ENCODE data around the gene SMURF1.

The SMURF1 gene

DNA sequence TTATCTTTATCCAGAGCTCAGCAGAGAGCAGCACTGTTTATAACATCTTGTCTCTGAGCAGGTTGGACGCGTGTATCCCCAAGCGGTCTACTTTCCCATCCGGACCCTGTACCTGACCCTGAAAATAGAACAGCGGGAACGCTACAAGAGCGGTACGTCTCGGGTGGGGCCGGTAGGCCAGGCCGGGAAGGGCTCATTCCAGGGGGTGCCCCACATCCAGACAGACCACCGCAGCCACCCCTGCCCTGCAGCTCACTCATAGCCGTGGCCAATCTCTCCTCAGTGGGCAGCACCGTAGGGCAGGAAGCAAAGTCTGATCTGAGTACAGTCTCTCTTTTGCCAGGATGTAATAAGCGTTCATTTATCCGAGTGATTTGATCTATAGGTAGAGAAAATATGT is 151.8 kb downstream of the SMURF1 start:
- H3K4me3 ChIP-seq (ENCODE audit: low read depth, low read length), result no peak overlapping the region

DNA sequence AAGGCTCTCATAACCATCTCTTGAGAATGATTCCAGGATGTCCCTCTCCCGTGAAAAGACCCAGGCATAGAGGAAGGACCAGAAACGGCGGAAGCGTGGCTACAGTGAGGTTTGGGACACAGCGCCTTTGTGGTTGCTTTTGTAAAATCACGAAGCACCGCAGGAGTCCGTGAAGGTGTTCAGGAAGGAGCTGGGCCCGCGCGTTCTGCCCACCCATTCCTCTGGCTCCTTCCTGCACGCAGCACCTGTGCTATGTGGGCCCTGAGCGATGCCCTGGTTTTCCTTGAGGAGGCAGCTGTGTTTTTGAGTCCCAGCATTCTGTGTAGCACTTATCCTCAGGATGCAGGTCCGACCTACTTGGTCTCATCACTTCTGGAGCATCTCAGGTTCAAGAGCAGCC is 152.8 kb downstream of the SMURF1 start:
- no peak overlapping the region for H3K4me3 ChIP-seq (ENCODE audit: low read depth, low read length)
- TF ChIP-seq, protein P1, sequence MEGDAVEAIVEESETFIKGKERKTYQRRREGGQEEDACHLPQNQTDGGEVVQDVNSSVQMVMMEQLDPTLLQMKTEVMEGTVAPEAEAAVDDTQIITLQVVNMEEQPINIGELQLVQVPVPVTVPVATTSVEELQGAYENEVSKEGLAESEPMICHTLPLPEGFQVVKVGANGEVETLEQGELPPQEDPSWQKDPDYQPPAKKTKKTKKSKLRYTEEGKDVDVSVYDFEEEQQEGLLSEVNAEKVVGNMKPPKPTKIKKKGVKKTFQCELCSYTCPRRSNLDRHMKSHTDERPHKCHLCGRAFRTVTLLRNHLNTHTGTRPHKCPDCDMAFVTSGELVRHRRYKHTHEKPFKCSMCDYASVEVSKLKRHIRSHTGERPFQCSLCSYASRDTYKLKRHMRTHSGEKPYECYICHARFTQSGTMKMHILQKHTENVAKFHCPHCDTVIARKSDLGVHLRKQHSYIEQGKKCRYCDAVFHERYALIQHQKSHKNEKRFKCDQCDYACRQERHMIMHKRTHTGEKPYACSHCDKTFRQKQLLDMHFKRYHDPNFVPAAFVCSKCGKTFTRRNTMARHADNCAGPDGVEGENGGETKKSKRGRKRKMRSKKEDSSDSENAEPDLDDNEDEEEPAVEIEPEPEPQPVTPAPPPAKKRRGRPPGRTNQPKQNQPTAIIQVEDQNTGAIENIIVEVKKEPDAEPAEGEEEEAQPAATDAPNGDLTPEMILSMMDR (IDR thresholded peaks at IDR 0.05; ENCODE audit: low read depth, low read length), result no peak

More for the DNA sequence above, 151.8 kb downstream of the SMURF1 start:
- TF ChIP-seq, protein P1 (IDR thresholded peaks at IDR 0.05; ENCODE audit: low read depth, low read length), result no peak

DNA sequence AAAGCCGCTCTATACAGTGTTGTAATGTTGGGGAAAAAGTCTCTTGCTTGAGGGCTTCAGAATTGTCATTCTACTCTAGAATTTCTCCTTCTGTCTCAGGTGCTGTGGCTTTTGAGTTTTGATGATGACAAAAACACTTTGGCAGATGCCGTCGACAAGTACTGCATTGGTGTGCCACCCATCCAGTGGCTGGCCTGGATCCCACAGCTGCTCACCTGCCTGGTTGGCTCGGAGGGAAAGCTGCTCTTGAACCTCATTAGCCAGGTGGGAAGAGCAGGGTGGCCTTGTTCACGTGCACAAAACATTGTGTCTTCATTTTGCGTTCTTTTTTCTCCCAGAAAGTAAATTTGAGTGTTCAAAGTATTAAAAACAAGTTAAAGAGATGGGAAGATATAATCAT is 153.6 kb downstream of the SMURF1 start:
- TF ChIP-seq, protein P1 (IDR thresholded peaks at IDR 0.05; ENCODE audit: low read depth, low read length), result no peak
- H3K4me3 ChIP-seq (ENCODE audit: low read depth, low read length), result no peak overlapping the region

DNA sequence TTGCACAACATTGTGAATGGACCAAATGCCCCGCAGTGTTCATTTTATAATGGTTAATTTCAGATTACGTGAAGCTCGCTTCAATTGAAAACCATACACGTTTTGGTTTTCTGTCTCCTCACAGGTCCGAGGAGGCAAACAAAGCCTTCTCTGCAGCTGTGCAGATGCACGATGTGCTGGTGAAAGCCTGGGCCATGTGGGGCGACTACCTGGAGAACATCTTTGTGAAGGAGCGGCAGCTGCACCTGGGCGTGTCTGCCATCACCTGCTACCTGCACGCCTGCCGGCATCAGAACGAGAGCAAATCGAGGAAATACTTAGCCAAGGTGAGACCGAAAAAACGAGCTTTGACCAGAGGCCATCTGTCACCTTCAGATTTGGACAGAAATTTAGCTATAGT is 155.3 kb downstream of the SMURF1 start:
- TF ChIP-seq, protein P1 (IDR thresholded peaks at IDR 0.05; ENCODE audit: low read depth, low read length), result no peak
- H3K4me3 ChIP-seq (ENCODE audit: low read depth, low read length), result no peak overlapping the region

DNA sequence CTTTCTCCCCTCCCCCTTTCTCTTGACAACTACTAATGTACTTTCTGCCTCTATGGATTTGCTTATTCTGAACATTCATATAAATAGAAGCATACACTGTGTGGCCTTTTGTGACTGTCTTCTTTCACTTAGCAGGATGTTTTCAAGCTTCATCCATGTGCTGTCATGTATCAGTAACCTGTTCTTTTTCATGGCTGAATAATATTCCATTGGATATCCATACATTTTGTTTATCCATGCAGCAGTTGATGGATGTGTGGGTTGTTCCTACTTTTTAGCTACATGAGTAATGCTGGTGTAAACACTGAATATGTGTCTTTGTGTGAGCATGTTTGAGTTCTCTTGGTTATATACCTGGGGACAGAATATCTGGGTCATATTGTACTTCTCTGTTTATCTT is 158.0 kb downstream of the SMURF1 start:
- TF ChIP-seq, protein P1 (IDR thresholded peaks at IDR 0.05; ENCODE audit: low read depth, low read length), result no peak
- no peak overlapping the region for H3K4me3 ChIP-seq (ENCODE audit: low read depth, low read length)

DNA sequence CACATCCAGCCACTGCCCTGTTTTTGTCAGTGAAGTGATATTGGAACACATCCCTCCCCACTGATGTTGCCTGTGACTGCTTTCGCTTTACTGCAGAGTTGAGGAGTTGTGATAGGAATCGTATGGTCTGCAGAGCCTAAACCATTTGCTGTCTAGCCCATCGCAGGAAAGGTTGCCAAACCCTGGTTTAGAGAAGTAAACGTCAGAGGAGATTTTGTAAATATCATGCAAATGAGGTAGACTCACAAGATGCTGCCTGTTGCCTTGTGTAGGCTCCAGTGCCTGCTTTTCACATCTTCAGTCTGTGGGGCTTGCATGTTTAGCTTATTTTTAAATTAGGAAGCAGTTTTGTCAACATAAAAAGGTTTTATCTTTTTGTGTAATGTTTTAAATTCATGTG is 158.5 kb downstream of the SMURF1 start:
- TF ChIP-seq, protein P1 (IDR thresholded peaks at IDR 0.05; ENCODE audit: low read depth, low read length), result no peak

DNA sequence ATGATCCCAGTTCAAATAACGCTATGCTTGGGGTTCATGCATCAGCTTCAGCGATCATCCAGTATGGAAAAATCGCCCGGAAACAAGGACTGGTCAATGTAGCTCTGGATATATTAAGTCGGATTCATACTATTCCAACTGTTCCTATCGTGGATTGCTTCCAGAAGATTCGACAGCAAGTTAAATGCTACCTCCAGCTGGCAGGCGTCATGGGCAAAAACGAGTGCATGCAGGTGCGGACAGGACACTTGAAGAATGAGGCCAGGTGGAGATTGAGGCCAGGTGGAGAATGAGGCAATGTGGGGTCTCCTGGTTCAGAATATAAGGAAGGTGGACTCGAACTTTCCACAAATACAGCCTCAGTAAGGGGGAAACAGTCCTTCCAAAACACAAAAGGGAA is 159.8 kb downstream of the SMURF1 start:
- H3K4me3 ChIP-seq (ENCODE audit: low read depth, low read length), result no peak overlapping the region
- TF ChIP-seq, protein P1 (IDR thresholded peaks at IDR 0.05; ENCODE audit: low read depth, low read length), result no peak

More for the DNA sequence above, 158.5 kb downstream of the SMURF1 start:
- no peak overlapping the region for H3K4me3 ChIP-seq (ENCODE audit: low read depth, low read length)

Measured in WI38 (cell line).